Pancreas (tissue), 10 donors: ENCODE results near the gene SNCB. TPM values are rescaled to one million over a fixed set of nuclear protein-coding genes. Genes with fewer than 3 reads are reported as not detected.

Experiments used
- ATAC-seq, 4 donors: fragments of 200-7000 bp; cut with Tn5 transposase; one replicate each; pipeline versions ENCODE4 v1.8.0 to v1.9.1; 2020; ENCODE audit warnings: mild to moderate bottlenecking in 4 of 4, moderate library complexity in 4 of 4
- DNase-seq, 6 donors: peaks; one replicate each; pipeline ENCODE4 v3.0.0-alpha.2; 2020
- FAIRE-seq: peaks from 2 replicates; lab custom pipeline; 2012; peaks lifted over from hg19 to GRCh38; lab: Jason Lieb, UNC
- H3K27ac ChIP-seq, 4 donors: fragments of 200-600 bp; sonication (generic); 1 replicate in 3 of 4; 2 replicates in 1 of 4; pipeline versions ENCODE4 v1.5.0 to v1.8.0; 2020
- H3K27me3 ChIP-seq, 4 donors: fragments of 200-600 bp; one replicate each; pipeline ENCODE4 v1.8.0; 2021
- H3K36me3 ChIP-seq, 3 donors: fragments of 200-600 bp; sonication (generic) in 1 of 3; one replicate each; pipeline versions ENCODE4 v1.5.0 to v1.8.0; 2020 to 2021
- H3K4me1 ChIP-seq, 3 donors: fragments of 200-600 bp; one replicate each; pipeline ENCODE4 v1.8.0; 2021
- H3K4me3 ChIP-seq, 4 donors: fragments of 200-600 bp; sonication (generic) in 2 of 4; one replicate each; pipeline versions ENCODE4 v1.5.0 to v1.8.0; 2020 to 2021
- H3K9me3 ChIP-seq, 4 donors: fragments of 200-600 bp; one replicate each; pipeline ENCODE4 v1.8.0; 2021
- CTCF ChIP-seq, 4 donors: fragments of 200-600 bp; sonication (generic) in 3 of 4; IDR thresholded peaks; one replicate each; pipeline versions ENCODE4 v1.5.0 to v1.8.0; 2021; ENCODE audit warnings: antibody characterized with exemption in 4 of 4
- WGBS, 2 donors: extraction: QIAGEN DNeasy Blood & Tissue Kit; methylation state at CpG; one replicate each; pipeline ENCODE4 v1.1.7; 2013; 5-methylcytosine and 5-hydroxymethylcytosine counted together
- intact Hi-C, 3 donors: fragments of 100-400 bp; cut with DNase I; formaldehyde crosslinking; loops; one replicate each; pipeline versions ENCODE4 v1.11.1 to v1.14.2; 2022
- polyA plus RNA-seq, 2 donors: library from polyadenylated mRNA; stranded (reverse); fragments of 200-250 nt; gene quantifications; one replicate each; pipeline ENCODE4 v1.2.3, GENCODE V29; 2013
- total RNA-seq, 6 donors: library from RNA; stranded (reverse); fragmentation: NEBNext Ultra II Directional in 4 of 6; extraction: Animal tissue kit (Norgen Biotek cat#: 25700) in 4 of 6; gene quantifications; one replicate each; pipeline versions ENCODE4 v1.2.1 to v1.2.4, GENCODE V29; 2021 to 2023
- donor health status: healthy with polysubstance abuse.
- donor health status: DM: no; HTN: no; CAD: no; lungs with moderate emphysema.
- donor health status: DM: no; HTN: no; CAD: no.
- donor health status: control.
- donor health status: control.
- donor health status: Bipolar disorder and iron deficiency.
- donor health status: DM: yes; HTN: yes; CAD: no.
- donor health status: DM: no; HTN: no; CAD: no.
- donor health status: DM: no; HTN: no; CAD: no.
- donor health status: DM: yes; HTN: yes; CAD: no.

The SNCB gene
- total and polyA plus RNA-seq, 8 donors, result 0.14 to 6.6 (median 0.40) TPM; not detected in 1

GRCh38 chr5:176625966-176626875 is 4.1 kb downstream of the SNCB start:
- no peak for TF ChIP-seq CTCF (IDR thresholded peaks at IDR 0.05)
- no peak overlapping the region for H3K4me3 ChIP-seq
- no peaks in the 10 kb centered on the region for H3K9me3 ChIP-seq
- H3K27me3 ChIP-seq, result peaks cover 0 to 14% (median 0%) of the 10 kb centered on the region in 4 donors
- ATAC-seq (no peak), DNase-seq (no peak), FAIRE-seq (no peak)
- 38 to 43% methylated on average over 25 of the region's 25 CpGs for WGBS, 2 donors
- H3K36me3 ChIP-seq, result no peaks in the 10 kb centered on the region
- peaks cover 0 to 7% (median 0%) of the 10 kb centered on the region in 3 donors for H3K4me1 ChIP-seq
- H3K27ac ChIP-seq, result no peak overlapping the region
- intact Hi-C loops, result no loop called here

GRCh38 chr5:176625512-176625911 is 4.8 kb downstream of the SNCB start:
- peaks cover 0 to 7% (median 0%) of the 10 kb centered on the region in 3 donors for H3K4me1 ChIP-seq
- H3K4me3 ChIP-seq, result no peak overlapping the region
- H3K27ac ChIP-seq, result no peak overlapping the region
- H3K36me3 ChIP-seq, result no peaks in the 10 kb centered on the region
- WGBS, 2 donors, result 58 to 64% methylated on average over 2 of the region's 2 CpGs
- no peak for FAIRE-seq
- no peak for DNase-seq
- intact Hi-C loops, result no loop called here
- no peak for ATAC-seq
- H3K9me3 ChIP-seq, result no peaks in the 10 kb centered on the region
- TF ChIP-seq CTCF (IDR thresholded peaks at IDR 0.05), result no peak
- peaks cover 0 to 14% (median 0%) of the 10 kb centered on the region in 4 donors for H3K27me3 ChIP-seq

- Histone ChIP-seq H3K27ac (no peak overlapping the region), H3K9me3 (no peaks in the 10 kb centered on the region), H3K27me3 (peaks cover 0 to 10% (median 1%) of the 10 kb centered on the region in 4 donors), H3K4me3 (no peak overlapping the region), H3K4me1 (peaks cover 0 to 4% (median 0%) of the 10 kb centered on the region in 3 donors), H3K36me3 (no peaks in the 10 kb centered on the region)
- no peak for DNase-seq
- no peak for ATAC-seq
- WGBS, 2 donors, result 52 to 62% methylated on average over 9 of the region's 9 CpGs
- TF ChIP-seq CTCF (IDR thresholded peaks at IDR 0.05), result no peak
- intact Hi-C loops, result no loop called here
- no peak for FAIRE-seq
Measured at GRCh38 chr5:176624938-176625337, 5.4 kb downstream of the SNCB start.

- H3K4me1 ChIP-seq, result peaks cover 0 to 3% (median 0%) of the 10 kb centered on the region in 3 donors
- 48 to 59% methylated on average over 4 of the region's 4 CpGs for WGBS, 2 donors
- no peaks in the 10 kb centered on the region for H3K9me3 ChIP-seq
- no peak overlapping the region for H3K4me3 ChIP-seq
- no peak for ATAC-seq
- no peaks in the 10 kb centered on the region for H3K36me3 ChIP-seq
- peaks cover 0 to 7% (median 3%) of the 10 kb centered on the region in 4 donors for H3K27me3 ChIP-seq
- intact Hi-C loops, result no loop called here
- no peak for TF ChIP-seq CTCF (IDR thresholded peaks at IDR 0.05)
- DNase-seq, result no peak
- H3K27ac ChIP-seq, result no peak overlapping the region
- FAIRE-seq, result no peak
Measured at GRCh38 chr5:176624142-176624541, 6.2 kb downstream of the SNCB start.

- Histone ChIP-seq H3K4me3 (no peak overlapping the region), H3K27ac (no peak overlapping the region), H3K9me3 (no peaks in the 10 kb centered on the region), H3K27me3 (peaks cover 0 to 12% (median 3%) of the 10 kb centered on the region in 4 donors), H3K36me3 (no peaks in the 10 kb centered on the region), H3K4me1 (peaks cover 0 to 5% (median 0%) of the 10 kb centered on the region in 3 donors)
- FAIRE-seq, result no peak
- no peak for DNase-seq
- no peak for TF ChIP-seq CTCF (IDR thresholded peaks at IDR 0.05)
- ATAC-seq, result peak in 2 of 4 donors; percentile 21 to 30
- WGBS, 2 donors, result 54 to 59% methylated on average over 13 of the region's 13 CpGs
- intact Hi-C loops, result no loop called here
Measured at GRCh38 chr5:176621661-176622079, 8.7 kb downstream of the SNCB start.
